Measurements from ENCODE around the gene CFLAR.
"Not testable (repeated sequence)": the region's sequence is repeated elsewhere in the genome, so short reads cannot be mapped to it uniquely, and the experiment has no call there.

CFLAR gene

DNA sequence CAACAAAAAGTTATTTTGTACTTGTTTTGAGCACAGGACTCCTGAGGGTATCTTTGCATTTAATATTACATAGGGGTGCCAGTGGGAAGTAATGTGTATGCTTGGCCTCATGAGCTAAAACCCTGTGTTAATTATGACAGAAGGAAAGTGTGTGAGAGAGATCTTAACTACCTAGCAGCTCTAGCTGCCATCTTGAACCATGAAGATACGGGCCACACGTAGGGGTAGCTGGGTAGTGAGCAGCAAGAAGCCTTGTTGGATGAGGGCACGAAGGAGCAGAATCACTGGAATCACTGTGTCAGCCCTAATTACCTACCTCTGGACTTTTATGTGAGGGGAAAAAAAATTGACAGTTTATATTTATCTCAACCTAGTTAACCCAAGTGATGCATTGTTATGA lies 51.6 kb downstream of the CFLAR start:
- DNase-seq (ENCODE audit: low read depth in 2 of 2), result no peak
- no peak overlapping the region for H3K4me3 ChIP-seq (replicated peaks in 1 of 2; ENCODE audit: low read depth in 2 of 2, low read length in 2 of 2)
- TF ChIP-seq, protein P1, sequence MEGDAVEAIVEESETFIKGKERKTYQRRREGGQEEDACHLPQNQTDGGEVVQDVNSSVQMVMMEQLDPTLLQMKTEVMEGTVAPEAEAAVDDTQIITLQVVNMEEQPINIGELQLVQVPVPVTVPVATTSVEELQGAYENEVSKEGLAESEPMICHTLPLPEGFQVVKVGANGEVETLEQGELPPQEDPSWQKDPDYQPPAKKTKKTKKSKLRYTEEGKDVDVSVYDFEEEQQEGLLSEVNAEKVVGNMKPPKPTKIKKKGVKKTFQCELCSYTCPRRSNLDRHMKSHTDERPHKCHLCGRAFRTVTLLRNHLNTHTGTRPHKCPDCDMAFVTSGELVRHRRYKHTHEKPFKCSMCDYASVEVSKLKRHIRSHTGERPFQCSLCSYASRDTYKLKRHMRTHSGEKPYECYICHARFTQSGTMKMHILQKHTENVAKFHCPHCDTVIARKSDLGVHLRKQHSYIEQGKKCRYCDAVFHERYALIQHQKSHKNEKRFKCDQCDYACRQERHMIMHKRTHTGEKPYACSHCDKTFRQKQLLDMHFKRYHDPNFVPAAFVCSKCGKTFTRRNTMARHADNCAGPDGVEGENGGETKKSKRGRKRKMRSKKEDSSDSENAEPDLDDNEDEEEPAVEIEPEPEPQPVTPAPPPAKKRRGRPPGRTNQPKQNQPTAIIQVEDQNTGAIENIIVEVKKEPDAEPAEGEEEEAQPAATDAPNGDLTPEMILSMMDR (IDR thresholded peaks at IDR 0.05; ENCODE audit: low read depth, low read length), result no peak

DNA sequence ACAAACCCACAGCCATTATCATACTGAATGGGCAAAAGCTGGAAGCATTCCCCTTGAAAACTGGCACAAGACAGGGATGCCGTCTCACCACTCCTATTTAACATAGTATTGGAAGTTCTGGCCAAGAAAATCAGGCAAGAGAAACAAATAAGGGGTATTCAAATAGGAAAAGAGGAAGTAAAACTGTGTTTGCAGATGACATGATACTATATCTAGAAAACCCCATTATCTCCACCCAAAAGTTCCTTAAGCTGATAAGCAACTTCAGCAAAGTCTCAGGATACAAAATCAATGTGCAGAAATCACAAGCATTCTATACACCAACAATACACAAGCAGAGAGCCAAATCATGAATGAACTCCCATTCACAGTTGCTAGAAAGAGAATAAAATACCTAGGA lies 52.5 kb downstream of the CFLAR start:
- DNase-seq (ENCODE audit: low read depth in 2 of 2), result not testable (repeated sequence)

GRCh38 chr2:201171259-201171814 lies 55.4 kb downstream of the CFLAR start:
- no peak for DNase-seq (ENCODE audit: low read depth in 2 of 2)
- H3K4me3 ChIP-seq (replicated peaks in 1 of 2; ENCODE audit: low read depth in 2 of 2, low read length in 2 of 2), result no peak overlapping the region
- TF ChIP-seq, protein P1 (IDR thresholded peaks at IDR 0.05; ENCODE audit: low read depth, low read length), result no peak

More for the DNA sequence above, 52.5 kb downstream of the CFLAR start:
- not testable (repeated sequence) for H3K4me3 ChIP-seq (replicated peaks in 1 of 2; ENCODE audit: low read depth in 2 of 2, low read length in 2 of 2)

DNA sequence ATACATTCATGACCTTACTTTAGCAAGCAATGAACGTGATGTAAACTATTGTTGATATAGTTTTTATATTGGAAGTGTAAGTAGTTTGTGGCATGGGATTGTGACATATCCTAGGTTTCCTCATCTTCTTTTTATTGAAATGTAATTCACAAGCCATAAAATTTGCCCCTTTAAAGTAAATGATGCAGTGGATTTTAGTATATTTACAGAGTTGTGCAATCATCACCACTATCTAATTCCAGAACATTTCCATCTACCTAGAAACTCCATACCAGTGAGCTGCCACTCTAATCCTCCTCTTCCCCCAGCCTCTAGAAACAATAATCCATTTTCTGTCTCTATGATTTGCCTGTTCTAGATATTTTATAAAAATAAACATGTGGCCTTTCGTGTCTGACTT lies 56.3 kb downstream of the CFLAR start:
- DNase-seq (ENCODE audit: low read depth in 2 of 2), result no peak
- TF ChIP-seq, protein P1 (IDR thresholded peaks at IDR 0.05; ENCODE audit: low read depth, low read length), result no peak
- no peak overlapping the region for H3K4me3 ChIP-seq (replicated peaks in 1 of 2; ENCODE audit: low read depth in 2 of 2, low read length in 2 of 2)

GRCh38 chr2:201174687-201175086 lies 58.7 kb downstream of the CFLAR start:
- TF ChIP-seq, protein P1 (IDR thresholded peaks at IDR 0.05; ENCODE audit: low read depth, low read length), result no peak
- H3K4me3 ChIP-seq (replicated peaks in 1 of 2; ENCODE audit: low read depth in 2 of 2, low read length in 2 of 2), result no peak overlapping the region
- DNase-seq (ENCODE audit: low read depth in 2 of 2), result no peak

DNA sequence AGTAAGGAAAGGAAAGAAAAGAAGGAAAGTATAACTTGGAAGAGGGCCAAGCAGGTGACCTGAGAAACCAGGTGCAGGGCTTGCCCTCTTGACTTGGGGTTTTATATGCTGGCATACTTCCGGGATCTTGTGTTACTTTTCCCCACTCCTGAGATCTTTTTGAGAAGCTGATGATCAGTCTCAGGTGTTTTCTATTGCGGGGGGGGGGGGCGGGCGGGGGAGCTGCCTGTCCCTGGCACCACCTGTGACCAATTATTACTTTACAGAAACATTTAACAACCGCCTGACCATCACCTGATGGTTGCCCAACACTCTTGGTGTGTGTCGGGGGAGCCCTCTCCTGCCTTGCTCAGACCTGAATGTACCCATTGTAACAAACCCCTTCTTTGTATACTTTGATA lies 60.1 kb downstream of the CFLAR start:
- H3K4me3 ChIP-seq (replicated peaks in 1 of 2; ENCODE audit: low read depth in 2 of 2, low read length in 2 of 2), result no peak overlapping the region
- TF ChIP-seq, protein P1 (IDR thresholded peaks at IDR 0.05; ENCODE audit: low read depth, low read length), result no peak
- no peak for DNase-seq (ENCODE audit: low read depth in 2 of 2)

DNA sequence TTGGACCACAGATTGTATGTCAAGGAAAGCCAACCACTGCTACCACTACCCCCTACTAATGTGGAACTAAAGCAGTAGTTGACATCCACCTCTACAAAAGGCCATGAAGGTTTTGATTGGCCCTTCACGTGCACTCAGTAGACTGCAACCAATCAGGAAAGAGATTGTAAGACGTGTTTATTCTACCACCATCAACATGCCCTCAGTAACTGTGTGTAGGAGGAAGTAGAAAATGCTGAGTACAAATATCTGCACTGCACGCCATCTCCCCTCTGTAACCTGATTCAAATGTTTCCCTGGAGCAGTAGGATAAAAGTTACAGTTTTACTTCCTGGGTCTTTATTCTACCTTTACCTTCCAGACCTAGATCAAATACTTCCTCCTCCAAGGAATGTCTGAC lies 64.0 kb downstream of the CFLAR start:
- no peak for DNase-seq (ENCODE audit: low read depth in 2 of 2)
- TF ChIP-seq, protein P1 (IDR thresholded peaks at IDR 0.05; ENCODE audit: low read depth, low read length), result no peak
- H3K4me3 ChIP-seq (replicated peaks in 1 of 2; ENCODE audit: low read depth in 2 of 2, low read length in 2 of 2), result no peak overlapping the region
